Peyer's patch (tissue), 4 donors: ENCODE measurements around the gene PGLYRP2. TPM values are rescaled to one million over a fixed set of nuclear protein-coding genes. Genes with fewer than 3 reads are reported as not detected.

Experiments used
- DNase-seq, 3 donors: peaks; one replicate each; pipeline ENCODE4 v3.0.0-alpha.2; 2017 to 2019
- H3K27ac ChIP-seq, 4 donors: fragments of 200-600 bp; sonication (generic); one replicate each; pipeline ENCODE4 v1.5.1; 2016 to 2019
- H3K27me3 ChIP-seq, 2 donors: fragments of 200-600 bp; sonication (generic); one replicate each; pipeline ENCODE4 v1.5.1; 2019
- H3K36me3 ChIP-seq, 3 donors: fragments of 200-600 bp; sonication (generic); one replicate each; pipeline ENCODE4 v1.5.1; 2016 to 2019
- H3K4me1 ChIP-seq, 4 donors: fragments of 200-600 bp; sonication (generic); one replicate each; pipeline ENCODE4 v1.5.1; 2016 to 2019
- H3K4me3 ChIP-seq, 4 donors: fragments of 200-600 bp; sonication (generic); 1 replicate in 3 of 4; 2 replicates in 1 of 4; pipeline ENCODE4 v1.5.1; 2016 to 2019; ENCODE audit warnings: mild to moderate bottlenecking in 1 of 4
- H3K9me3 ChIP-seq, 4 donors: fragments of 200-600 bp; sonication (generic); one replicate each; pipeline ENCODE4 v1.5.1; 2016 to 2019; ENCODE audit warnings: mild to moderate bottlenecking in 1 of 4
- POLR2A ChIP-seq, 2 donors: fragments of 450-650 bp; IDR thresholded peaks; one replicate each; pipeline ENCODE4 v1.5.1; 2017; ENCODE audit warnings: antibody characterized with exemption in 2 of 2, mild to moderate bottlenecking in 2 of 2, moderate library complexity in 2 of 2
- total RNA-seq, 4 donors: library from RNA; depleted of rRNA; stranded (reverse); fragments of >200 nt; gene quantifications; one replicate each; pipeline ENCODE4 v1.1.0, GENCODE V29; 2016
- TF ChIP-seq, protein P1 (sequence below), 6 experiments: fragments of 450-650 bp in 4 of 6; fragments of 200-600 bp in 2 of 6; sonication (generic) in 1 of 6; IDR thresholded peaks; one replicate each; pipeline ENCODE4 v1.5.1; 2017 to 2019; ENCODE audit warnings: antibody characterized with exemption in 6 of 6, mild to moderate bottlenecking in 3 of 6, moderate library complexity in 1 of 6

PGLYRP2 gene
- total RNA-seq, 4 donors from 2014 or later, result not detected

DNA sequence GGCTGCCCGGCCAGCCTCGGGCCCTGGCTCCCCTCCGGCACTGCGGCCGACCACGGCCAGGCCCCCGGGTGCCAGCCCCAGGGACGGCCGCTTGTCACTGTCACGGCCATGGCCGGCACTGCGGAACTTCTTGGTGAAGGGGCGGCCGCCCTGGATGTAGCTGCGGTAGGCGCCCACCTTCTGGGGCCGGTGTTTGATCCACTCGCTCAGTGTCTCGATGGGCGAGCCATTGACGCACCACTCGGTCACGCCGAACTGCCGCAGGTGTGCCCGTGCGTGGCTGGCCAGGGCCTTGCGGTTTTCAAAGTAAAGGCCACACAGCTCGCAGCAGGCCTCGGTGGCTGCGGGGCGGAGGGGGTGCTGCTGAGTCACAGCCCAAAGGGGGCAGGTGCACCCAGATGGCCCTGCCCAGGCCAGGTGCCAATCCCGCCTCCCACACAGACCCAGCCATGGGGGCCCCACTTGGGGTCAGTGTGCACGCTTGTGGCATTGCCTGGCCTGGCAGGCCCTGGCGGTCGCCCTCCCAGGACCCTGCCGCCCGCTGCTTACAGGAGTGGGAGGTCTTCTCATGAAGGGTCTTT, 54.5 kb downstream of the PGLYRP2 start:
- peak in 1 of 3 donors; percentile 35 for DNase-seq
- no peaks in the 10 kb centered on the region for H3K9me3 ChIP-seq
- TF ChIP-seq POLR2A (IDR thresholded peaks at IDR 0.05), result no peak
- TF ChIP-seq, protein P1, sequence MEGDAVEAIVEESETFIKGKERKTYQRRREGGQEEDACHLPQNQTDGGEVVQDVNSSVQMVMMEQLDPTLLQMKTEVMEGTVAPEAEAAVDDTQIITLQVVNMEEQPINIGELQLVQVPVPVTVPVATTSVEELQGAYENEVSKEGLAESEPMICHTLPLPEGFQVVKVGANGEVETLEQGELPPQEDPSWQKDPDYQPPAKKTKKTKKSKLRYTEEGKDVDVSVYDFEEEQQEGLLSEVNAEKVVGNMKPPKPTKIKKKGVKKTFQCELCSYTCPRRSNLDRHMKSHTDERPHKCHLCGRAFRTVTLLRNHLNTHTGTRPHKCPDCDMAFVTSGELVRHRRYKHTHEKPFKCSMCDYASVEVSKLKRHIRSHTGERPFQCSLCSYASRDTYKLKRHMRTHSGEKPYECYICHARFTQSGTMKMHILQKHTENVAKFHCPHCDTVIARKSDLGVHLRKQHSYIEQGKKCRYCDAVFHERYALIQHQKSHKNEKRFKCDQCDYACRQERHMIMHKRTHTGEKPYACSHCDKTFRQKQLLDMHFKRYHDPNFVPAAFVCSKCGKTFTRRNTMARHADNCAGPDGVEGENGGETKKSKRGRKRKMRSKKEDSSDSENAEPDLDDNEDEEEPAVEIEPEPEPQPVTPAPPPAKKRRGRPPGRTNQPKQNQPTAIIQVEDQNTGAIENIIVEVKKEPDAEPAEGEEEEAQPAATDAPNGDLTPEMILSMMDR (IDR thresholded peaks at IDR 0.05), result no peak
- no peaks in the 10 kb centered on the region for H3K27me3 ChIP-seq
- H3K36me3 ChIP-seq, result peaks cover 0 to 69% (median 0%) of the 10 kb centered on the region in 3 donors
- no peak overlapping the region for H3K4me3 ChIP-seq
- H3K27ac ChIP-seq, result no peak overlapping the region
- peaks cover 0 to 7% (median 0%) of the 10 kb centered on the region in 4 donors for H3K4me1 ChIP-seq

DNA sequence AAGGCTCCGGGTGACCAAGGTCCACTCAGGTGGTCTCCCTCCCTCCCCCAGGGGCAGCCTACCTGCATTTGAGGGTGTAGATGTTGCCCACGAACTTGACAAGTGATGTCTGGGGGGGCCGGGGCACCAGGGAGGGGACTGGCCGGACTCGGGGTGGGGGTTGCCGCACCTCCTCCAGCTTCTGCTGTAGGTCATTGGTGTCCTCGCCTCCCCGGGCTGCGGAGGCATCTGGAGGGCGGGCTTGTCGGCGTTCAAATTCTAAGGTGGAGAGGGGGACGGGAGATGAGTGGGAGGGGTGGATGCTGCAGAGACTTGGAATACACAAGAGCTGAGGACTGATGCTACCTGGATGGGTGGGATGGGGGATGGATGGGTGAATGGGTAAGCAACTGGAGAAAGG, 55.2 kb downstream of the PGLYRP2 start:
- Histone ChIP-seq H3K27ac (no peak overlapping the region), H3K4me3 (no peak overlapping the region), H3K9me3 (no peaks in the 10 kb centered on the region), H3K27me3 (no peaks in the 10 kb centered on the region), H3K36me3 (peaks cover 0 to 64% (median 0%) of the 10 kb centered on the region in 3 donors), H3K4me1 (peaks cover 0 to 10% (median 2%) of the 10 kb centered on the region in 4 donors)
- TF ChIP-seq, protein P1 (IDR thresholded peaks at IDR 0.05), result no peak
- no peak for TF ChIP-seq POLR2A (IDR thresholded peaks at IDR 0.05)
- DNase-seq, result peak in 1 of 3 donors; percentile 40

DNA sequence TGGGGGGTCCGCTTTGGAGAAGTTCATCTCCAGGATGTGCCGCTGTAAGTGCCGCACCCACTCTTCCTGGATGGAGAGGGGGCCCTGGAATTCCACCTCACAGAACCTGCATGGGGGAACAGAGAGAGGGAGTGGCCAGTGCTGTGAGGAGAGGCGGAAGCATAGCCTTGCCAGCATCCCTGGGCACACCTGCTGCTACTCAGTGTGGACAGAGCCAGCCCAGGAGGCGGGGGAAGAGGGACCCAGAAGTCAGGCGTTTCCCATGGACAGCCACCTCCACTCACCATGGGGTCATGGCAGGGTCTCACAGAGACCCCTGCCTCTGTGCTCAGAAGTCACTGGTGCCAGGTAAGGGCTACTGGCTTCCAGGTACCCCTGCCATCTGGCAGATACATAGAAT, 56.2 kb downstream of the PGLYRP2 start:
- Histone ChIP-seq H3K9me3 (no peaks in the 10 kb centered on the region), H3K36me3 (peaks cover 0 to 57% (median 0%) of the 10 kb centered on the region in 3 donors), H3K4me1 (peaks cover 0 to 10% (median 2%) of the 10 kb centered on the region in 4 donors), H3K27me3 (no peaks in the 10 kb centered on the region), H3K27ac (no peak overlapping the region), H3K4me3 (no peak overlapping the region)
- TF ChIP-seq, protein P1 (IDR thresholded peaks at IDR 0.05), result no peak
- DNase-seq, result no peak

DNA sequence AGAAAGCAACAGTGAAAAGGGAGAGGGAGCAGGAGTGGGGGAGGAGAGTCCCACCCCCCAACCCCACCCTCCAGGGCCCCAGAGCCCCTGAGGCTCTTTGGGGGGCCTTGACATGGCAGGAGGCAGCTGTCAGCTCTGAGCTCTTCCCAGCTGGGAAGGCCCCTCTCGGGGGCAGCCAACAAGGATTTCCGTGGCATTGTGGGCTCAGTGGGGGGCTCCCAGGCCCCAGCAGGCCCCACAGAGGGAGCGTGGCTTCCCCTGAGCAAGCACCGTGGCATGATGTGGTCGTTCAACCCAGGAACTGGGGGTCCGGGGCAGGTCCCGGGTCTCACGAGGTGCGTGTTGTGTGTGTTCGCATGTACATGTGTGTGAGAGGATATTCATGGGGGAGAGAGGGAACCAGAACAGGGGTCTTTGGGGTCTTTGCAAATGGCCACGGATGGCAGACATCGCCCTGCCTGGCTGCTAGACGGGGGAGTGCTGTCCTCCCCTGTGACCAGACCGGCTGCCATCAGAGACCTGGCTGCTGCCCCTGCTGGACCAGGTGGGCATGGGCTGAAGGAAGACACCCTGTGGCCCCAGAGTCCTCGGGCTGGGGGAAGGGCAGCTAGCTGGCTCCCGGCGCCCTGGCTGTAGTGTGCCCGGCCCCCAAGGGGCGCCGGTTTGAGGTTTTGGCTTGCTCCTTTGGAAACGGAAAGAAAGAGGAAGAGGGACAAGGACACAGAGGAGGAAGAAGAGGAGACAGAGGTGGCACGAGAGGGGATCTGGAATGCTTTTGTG, 56.8 kb downstream of the PGLYRP2 start:
- no peak overlapping the region for H3K4me3 ChIP-seq
- no peaks in the 10 kb centered on the region for H3K9me3 ChIP-seq
- no peaks in the 10 kb centered on the region for H3K27me3 ChIP-seq
- H3K36me3 ChIP-seq, result peaks cover 0 to 50% (median 0%) of the 10 kb centered on the region in 3 donors
- H3K4me1 ChIP-seq, result peaks cover 0 to 14% (median 5%) of the 10 kb centered on the region in 4 donors
- H3K27ac ChIP-seq, result no peak overlapping the region
- DNase-seq, result peak in 1 of 3 donors; percentile 39
- no peak for TF ChIP-seq POLR2A (IDR thresholded peaks at IDR 0.05)
- TF ChIP-seq, protein P1 (IDR thresholded peaks at IDR 0.05), result no peak

DNA sequence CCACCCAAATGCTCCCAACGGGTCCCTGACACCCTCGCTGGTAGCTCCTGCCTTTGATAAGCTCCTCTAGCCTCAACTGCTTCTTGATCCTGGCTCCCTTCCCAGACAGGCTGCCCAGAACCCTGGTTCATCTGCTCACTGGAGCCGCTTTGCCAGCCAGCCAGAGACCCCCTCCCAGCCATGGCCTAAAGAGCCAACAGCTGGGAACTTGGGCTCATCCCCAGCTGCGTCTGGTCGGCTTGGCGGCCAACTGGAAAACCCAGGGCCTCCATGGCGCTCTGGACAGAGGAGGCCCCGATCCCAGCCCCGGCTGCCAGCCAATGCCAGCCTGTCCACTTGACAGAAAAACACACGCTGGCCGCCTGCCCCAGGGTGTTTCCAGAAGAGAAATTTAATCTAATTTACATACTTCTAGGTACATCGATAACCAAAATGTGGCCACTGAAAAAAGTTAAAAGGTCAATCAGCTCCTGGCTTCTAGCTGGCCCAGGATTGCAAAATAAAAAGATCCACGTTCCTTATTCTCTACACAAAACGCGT, 57.5 kb downstream of the PGLYRP2 start:
- peak in 1 of 3 donors; percentile 41 for DNase-seq
- H3K27ac ChIP-seq, result peak overlapping the region in 1 of 4 donors; percentile 13

More for the DNA sequence above, 57.5 kb downstream of the PGLYRP2 start:
- Histone ChIP-seq H3K4me1 (peaks cover 0 to 21% (median 6%) of the 10 kb centered on the region in 4 donors), H3K27me3 (no peaks in the 10 kb centered on the region), H3K4me3 (no peak overlapping the region), H3K9me3 (no peaks in the 10 kb centered on the region), H3K36me3 (peaks cover 0 to 43% (median 0%) of the 10 kb centered on the region in 3 donors)
- TF ChIP-seq, protein P1 (IDR thresholded peaks at IDR 0.05), result no peak
- no peak for TF ChIP-seq POLR2A (IDR thresholded peaks at IDR 0.05)
